ENCODE data around the gene USP48. TPM values are rescaled to one million over a fixed set of nuclear protein-coding genes. Genes with fewer than 3 reads are reported as not detected.

USP48 gene
- total RNA-seq, 1 experiment from 2014 or later = 84.8 TPM

DNA sequence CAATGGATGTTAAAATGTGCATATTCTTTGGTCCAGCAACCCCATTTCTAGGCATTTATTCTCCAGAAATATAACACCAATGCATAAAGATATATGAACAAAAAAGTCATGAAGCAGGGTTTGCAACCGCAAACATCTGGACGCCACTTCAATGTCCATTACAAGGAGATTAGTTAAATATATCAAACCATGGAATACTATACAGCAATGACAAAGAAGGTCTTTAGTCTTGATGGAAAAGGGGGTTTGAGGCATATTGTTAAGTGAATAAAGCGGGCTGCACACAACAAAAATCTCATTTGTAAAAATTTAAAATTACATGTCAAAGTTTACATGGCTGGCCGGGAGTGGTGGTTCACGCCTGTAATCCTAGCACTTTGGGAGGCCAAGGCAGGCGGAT lies 145.4 kb downstream of the USP48 start:
- no peak overlapping the region for H3K23ac ChIP-seq (ENCODE audit: insufficient read length, low read depth, low read length)
- no peak overlapping the region for H3K4me2 ChIP-seq (ENCODE audit: insufficient read depth, insufficient read length, low read length)
- no peak overlapping the region for H2BK5ac ChIP-seq (ENCODE audit: insufficient read length, low read length)
- H3K9me3 ChIP-seq (ENCODE audit: control insufficient read depth, low read depth, low read length) = no peaks in the 10 kb centered on the region
- H3K9ac ChIP-seq (ENCODE audit: extremely low read depth, insufficient read length, low read length) = no peak overlapping the region
- H3K14ac ChIP-seq (ENCODE audit: insufficient read depth, low read length) = no peak overlapping the region
- Mint-ChIP-seq H3K4me3 (no peak overlapping the region), H3K36me3 (ENCODE audit: insufficient read depth in 1 of 3, low read depth in 3 of 3) (no peaks in the 10 kb centered on the region), H3K9me3 (no peaks in the 10 kb centered on the region), H3K27ac (no peak overlapping the region), H3K27me3 (ENCODE audit: low read depth) (no peaks in the 10 kb centered on the region; the same call in 1 of the 2 replicates), H3K4me1 (peaks cover 29 to 47% of the 10 kb centered on the region in 2 experiments)
- no peaks in the 10 kb centered on the region for H4K20me1 ChIP-seq (ENCODE audit: control insufficient read depth, insufficient read depth, insufficient read length)
- H3K27me3 ChIP-seq (ENCODE audit: insufficient read depth, low read length) = no peaks in the 10 kb centered on the region
- no peaks in the 10 kb centered on the region for H3K79me2 ChIP-seq (ENCODE audit: insufficient read depth, low read length)
- H4K8ac ChIP-seq (replicated peaks; ENCODE audit: insufficient read length, low read depth, low read length) = no peak overlapping the region
- H2AK5ac ChIP-seq (ENCODE audit: insufficient read length, low read length) = no peak overlapping the region
- H3K27ac ChIP-seq (ENCODE audit: insufficient read length, low read depth, low read length) = no peak overlapping the region
- no peak overlapping the region for H2AFZ ChIP-seq (ENCODE audit: low read length)
- H3K4me1 ChIP-seq (ENCODE audit: insufficient read depth, low read length) = no peaks in the 10 kb centered on the region; the same call in 1 of the 2 replicates
- no peaks in the 10 kb centered on the region for H3K23me2 ChIP-seq (ENCODE audit: insufficient read length, low read depth, low read length, poor library complexity, severe bottlenecking)
- H2BK120ac ChIP-seq (ENCODE audit: low read depth, low read length, poor library complexity, severe bottlenecking) = no peak overlapping the region
- no peak overlapping the region for H4K5ac ChIP-seq (ENCODE audit: insufficient read length, low read depth, low read length)
- WGBS (ENCODE audit: extremely low coverage, insufficient read length, low lambda C conversion rate) = no CpG with 5 or more reads among the region's 6 CpGs
- no peak overlapping the region for H3K56ac ChIP-seq (ENCODE audit: insufficient read length, low read depth, low read length)
- no peak overlapping the region for H2BK20ac ChIP-seq (ENCODE audit: low read depth, low read length, poor library complexity, severe bottlenecking)
- no peak overlapping the region for H4K91ac ChIP-seq (ENCODE audit: insufficient read length, low read depth, low read length)
- H3K4ac ChIP-seq (ENCODE audit: low read depth, low read length) = no peak overlapping the region
- no peaks in the 10 kb centered on the region for H3K79me1 ChIP-seq (ENCODE audit: insufficient read depth, low read depth, low read length, poor library complexity, severe bottlenecking)
- H2BK12ac ChIP-seq (ENCODE audit: insufficient read length, low read depth, low read length) = no peak overlapping the region
- TF ChIP-seq, protein P1, sequence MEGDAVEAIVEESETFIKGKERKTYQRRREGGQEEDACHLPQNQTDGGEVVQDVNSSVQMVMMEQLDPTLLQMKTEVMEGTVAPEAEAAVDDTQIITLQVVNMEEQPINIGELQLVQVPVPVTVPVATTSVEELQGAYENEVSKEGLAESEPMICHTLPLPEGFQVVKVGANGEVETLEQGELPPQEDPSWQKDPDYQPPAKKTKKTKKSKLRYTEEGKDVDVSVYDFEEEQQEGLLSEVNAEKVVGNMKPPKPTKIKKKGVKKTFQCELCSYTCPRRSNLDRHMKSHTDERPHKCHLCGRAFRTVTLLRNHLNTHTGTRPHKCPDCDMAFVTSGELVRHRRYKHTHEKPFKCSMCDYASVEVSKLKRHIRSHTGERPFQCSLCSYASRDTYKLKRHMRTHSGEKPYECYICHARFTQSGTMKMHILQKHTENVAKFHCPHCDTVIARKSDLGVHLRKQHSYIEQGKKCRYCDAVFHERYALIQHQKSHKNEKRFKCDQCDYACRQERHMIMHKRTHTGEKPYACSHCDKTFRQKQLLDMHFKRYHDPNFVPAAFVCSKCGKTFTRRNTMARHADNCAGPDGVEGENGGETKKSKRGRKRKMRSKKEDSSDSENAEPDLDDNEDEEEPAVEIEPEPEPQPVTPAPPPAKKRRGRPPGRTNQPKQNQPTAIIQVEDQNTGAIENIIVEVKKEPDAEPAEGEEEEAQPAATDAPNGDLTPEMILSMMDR (conservative IDR thresholded peaks at IDR 0.05) = no peak
- no peak for DNase-seq
- no peak overlapping the region for H3K18ac ChIP-seq (ENCODE audit: insufficient read length, low read depth, low read length)
- H2BK15ac ChIP-seq (ENCODE audit: low read depth, low read length) = no peak overlapping the region
- no peak overlapping the region for H3T11ph ChIP-seq (ENCODE audit: low read length)
